Measurements from ENCODE around the gene BSN. TPM values are rescaled to one million over a fixed set of nuclear protein-coding genes. Genes with fewer than 3 reads are reported as not detected.

BSN gene
- total RNA-seq, 2 experiments from 2014 or later, result 0.03 to 0.27 TPM

- intact Hi-C loops (cut with micrococcal nuclease; ENCODE audit: unreplicated experiment), result no loop called here
- H3K79me2 ChIP-seq (ENCODE audit: insufficient read depth, low read depth, low read length), result no peaks in the 10 kb centered on the region
- H2AFZ ChIP-seq (ENCODE audit: low read length), result no peak overlapping the region
- H3K27ac ChIP-seq (ENCODE audit: low read depth, low read length, poor library complexity, severe bottlenecking), result no peak overlapping the region
- TF ChIP-seq EZH2phosphoT487 (IDR thresholded peaks at IDR 0.05; ENCODE audit: borderline replicate concordance, low read depth, low read length) (no peak), CTCF (conservative IDR thresholded peaks at IDR 0.05; ENCODE audit: low read length) (no peak)
- H4K20me1 ChIP-seq (ENCODE audit: insufficient read depth, low read length), result no peaks in the 10 kb centered on the region
- no peaks in the 10 kb centered on the region for H3K9me3 ChIP-seq (ENCODE audit: low read length)
- no peaks in the 10 kb centered on the region for H3K9me2 ChIP-seq (ENCODE audit: insufficient read depth, low read length)
- ChIA-PET POLR2A (no interaction called here), CTCF (ENCODE audit: unreplicated experiment) (no interaction called here)
- BruUV-seq (replicated peaks), result no TSS peak
- H3K4me3 ChIP-seq (ENCODE audit: low read depth, low read length, poor library complexity, severe bottlenecking), result no peak overlapping the region
- H3K36me3 ChIP-seq (ENCODE audit: insufficient read depth, low read length), result no peaks in the 10 kb centered on the region
- H3K4me1 ChIP-seq (ENCODE audit: insufficient read depth, low read length, poor library complexity, severe bottlenecking), result no peaks in the 10 kb centered on the region
- H3K4me2 ChIP-seq (ENCODE audit: low read length), result no peak overlapping the region
- no peak for DNase-seq (ENCODE audit: low spot score)
These were observed 68.8 kb downstream of the BSN start for GRCh38 chr3:49623071-49623470.

GRCh38 chr3:49625071-49625470 lies 70.8 kb downstream of the BSN start:
- Histone ChIP-seq H3K9me3 (ENCODE audit: low read length) (no peaks in the 10 kb centered on the region), H3K4me3 (ENCODE audit: low read depth, low read length, poor library complexity, severe bottlenecking) (no peak overlapping the region), H3K4me1 (ENCODE audit: insufficient read depth, low read length, poor library complexity, severe bottlenecking) (no peaks in the 10 kb centered on the region), H3K79me2 (ENCODE audit: insufficient read depth, low read depth, low read length) (no peaks in the 10 kb centered on the region), H2AFZ (ENCODE audit: low read length) (no peak overlapping the region), H3K36me3 (ENCODE audit: insufficient read depth, low read length) (no peaks in the 10 kb centered on the region), H3K27ac (ENCODE audit: low read depth, low read length, poor library complexity, severe bottlenecking) (no peak overlapping the region), H3K4me2 (ENCODE audit: low read length) (no peak overlapping the region), H3K9me2 (ENCODE audit: insufficient read depth, low read length) (no peaks in the 10 kb centered on the region), H4K20me1 (ENCODE audit: insufficient read depth, low read length) (no peaks in the 10 kb centered on the region)
- DNase-seq (ENCODE audit: low spot score), result no peak
- ChIA-PET CTCF (ENCODE audit: unreplicated experiment) (no interaction called here), POLR2A (no interaction called here)
- intact Hi-C loops (cut with micrococcal nuclease; ENCODE audit: unreplicated experiment), result no loop called here
- TF ChIP-seq EZH2phosphoT487 (IDR thresholded peaks at IDR 0.05; ENCODE audit: borderline replicate concordance, low read depth, low read length), result no peak
- no peak for TF ChIP-seq CTCF (conservative IDR thresholded peaks at IDR 0.05; ENCODE audit: low read length)
- BruUV-seq (replicated peaks), result no TSS peak

GRCh38 chr3:49626101-49626581 lies 71.9 kb downstream of the BSN start:
- CTCF ChIA-PET (ENCODE audit: unreplicated experiment), result no interaction called here
- Histone ChIP-seq H3K9me3 (ENCODE audit: low read length) (no peaks in the 10 kb centered on the region), H3K4me2 (ENCODE audit: low read length) (no peak overlapping the region), H2AFZ (ENCODE audit: low read length) (no peak overlapping the region), H3K36me3 (ENCODE audit: insufficient read depth, low read length) (no peaks in the 10 kb centered on the region), H4K20me1 (ENCODE audit: insufficient read depth, low read length) (no peaks in the 10 kb centered on the region), H3K4me1 (ENCODE audit: insufficient read depth, low read length, poor library complexity, severe bottlenecking) (no peaks in the 10 kb centered on the region), H3K9me2 (ENCODE audit: insufficient read depth, low read length) (no peaks in the 10 kb centered on the region), H3K4me3 (ENCODE audit: low read depth, low read length, poor library complexity, severe bottlenecking) (no peak overlapping the region), H3K27ac (ENCODE audit: low read depth, low read length, poor library complexity, severe bottlenecking) (no peak overlapping the region), H3K79me2 (ENCODE audit: insufficient read depth, low read depth, low read length) (no peaks in the 10 kb centered on the region)
- no peak for DNase-seq (ENCODE audit: low spot score)
- no TSS peak for BruUV-seq (replicated peaks)
- POLR2A ChIA-PET, result no interaction called here
- intact Hi-C loops (cut with micrococcal nuclease; ENCODE audit: unreplicated experiment), result no loop called here
- TF ChIP-seq CTCF (conservative IDR thresholded peaks at IDR 0.05; ENCODE audit: low read length) (no peak), EZH2phosphoT487 (IDR thresholded peaks at IDR 0.05; ENCODE audit: borderline replicate concordance, low read depth, low read length) (no peak)

All from OCI-LY7 (cell line).